CD8-positive, alpha-beta memory T cell (primary cell): Measurements from ENCODE around the gene SPDYC. TPM values are rescaled to one million over a fixed set of nuclear protein-coding genes. Genes with fewer than 3 reads are reported as not detected.
A peak's percentile ranks its signal among the peaks of the same experiment; 100 is the strongest.

ENCODE experiments used
- CTCF ChIA-PET: fragments of 350-600 bp; sonication (Branson Sonifier 250); formaldehyde crosslinking; loops from one replicate; lab custom pipeline; 2021; ENCODE audit warnings: antibody characterized with exemption; lab: Charles Lee
- POLR2A ChIA-PET: fragments of 350-600 bp; sonication (Branson Sonifier 250); formaldehyde crosslinking; loops from one replicate; lab custom pipeline; 2021; ENCODE audit warnings: antibody characterized with exemption; lab: Charles Lee
- DNase-seq, 5 donors: peaks; one replicate each; pipeline versions ENCODE4 v3.0.0 to v3.0.0-alpha.2; 2020 to 2022; ENCODE audit warnings: mixed read lengths in 1 of 5
- H3K27ac ChIP-seq: one replicate; pipeline ENCODE4 v1.7.0; 2013; ENCODE audit warnings: low read depth, mild to moderate bottlenecking, low read length, moderate library complexity
- H3K27me3 ChIP-seq: 2 replicates; pipeline ENCODE4 v1.7.0; 2013; ENCODE audit warnings: low read length, mild to moderate bottlenecking; ENCODE audit not compliant: insufficient read depth, poor library complexity, severe bottlenecking
- H3K36me3 ChIP-seq: 2 replicates; pipeline ENCODE4 v1.7.0; 2013; ENCODE audit warnings: mild to moderate bottlenecking, low read length, moderate library complexity; ENCODE audit not compliant: insufficient read depth
- H3K4me1 ChIP-seq: 2 replicates; pipeline ENCODE4 v1.7.0; 2013; ENCODE audit warnings: mild to moderate bottlenecking, low read length, moderate library complexity; ENCODE audit not compliant: insufficient read depth
- H3K4me3 ChIP-seq: 2 replicates; pipeline ENCODE4 v1.7.0; 2013; ENCODE audit warnings: mild to moderate bottlenecking, low read length
- H3K9me3 ChIP-seq: 2 replicates; pipeline ENCODE4 v1.7.0; 2013; ENCODE audit warnings: mild to moderate bottlenecking, low read length
- H3K27ac Mint-ChIP-seq, 8 donors: one replicate each; pipeline ENCODE4 v1.8.0; 2020 to 2021; ENCODE audit warnings: mixed read lengths in 8 of 8, mild to moderate bottlenecking in 6 of 8, inconsistent platforms in 3 of 8, moderate library complexity in 3 of 8
- H3K27me3 Mint-ChIP-seq, 2 donors: one replicate each; pipeline ENCODE4 v1.8.0; 2020 to 2021; ENCODE audit warnings: mixed read lengths in 2 of 2, mild to moderate bottlenecking in 1 of 2, moderate library complexity in 1 of 2
- H3K36me3 Mint-ChIP-seq, 3 donors: one replicate each; pipeline ENCODE4 v1.8.0; 2020 to 2021; ENCODE audit warnings: mixed read lengths in 3 of 3, inconsistent platforms in 1 of 3, mild to moderate bottlenecking in 1 of 3
- H3K4me1 Mint-ChIP-seq, 3 donors: one replicate each; pipeline ENCODE4 v1.8.0; 2020 to 2021; ENCODE audit warnings: mixed read lengths in 3 of 3, inconsistent platforms in 1 of 3, mild to moderate bottlenecking in 1 of 3
- H3K4me3 Mint-ChIP-seq, 7 donors: one replicate each; pipeline ENCODE4 v1.8.0; 2020 to 2021; ENCODE audit warnings: mixed read lengths in 7 of 7, mild to moderate bottlenecking in 6 of 7, moderate library complexity in 4 of 7, inconsistent platforms in 2 of 7
- H3K9me3 Mint-ChIP-seq, 5 donors: one replicate each; pipeline ENCODE4 v1.8.0; 2020 to 2022; ENCODE audit warnings: mixed read lengths in 5 of 5, mild to moderate bottlenecking in 3 of 5, moderate library complexity in 2 of 5, inconsistent platforms in 1 of 5
- polyA plus RNA-seq: library from polyadenylated mRNA; unstranded; fragments of 300-500 nt; fragmentation: Illumina TruSeq; gene quantifications from one replicate; pipeline ENCODE4 v1.2.3, GENCODE V29; 2021
- total RNA-seq, 2 experiments: library from RNA; stranded (reverse); gene quantifications; one replicate each; pipeline ENCODE4 v1.2.3, GENCODE V29; 2021

The SPDYC gene
- total and polyA plus RNA-seq, 3 experiments from 2014 or later = not detected

DNA sequence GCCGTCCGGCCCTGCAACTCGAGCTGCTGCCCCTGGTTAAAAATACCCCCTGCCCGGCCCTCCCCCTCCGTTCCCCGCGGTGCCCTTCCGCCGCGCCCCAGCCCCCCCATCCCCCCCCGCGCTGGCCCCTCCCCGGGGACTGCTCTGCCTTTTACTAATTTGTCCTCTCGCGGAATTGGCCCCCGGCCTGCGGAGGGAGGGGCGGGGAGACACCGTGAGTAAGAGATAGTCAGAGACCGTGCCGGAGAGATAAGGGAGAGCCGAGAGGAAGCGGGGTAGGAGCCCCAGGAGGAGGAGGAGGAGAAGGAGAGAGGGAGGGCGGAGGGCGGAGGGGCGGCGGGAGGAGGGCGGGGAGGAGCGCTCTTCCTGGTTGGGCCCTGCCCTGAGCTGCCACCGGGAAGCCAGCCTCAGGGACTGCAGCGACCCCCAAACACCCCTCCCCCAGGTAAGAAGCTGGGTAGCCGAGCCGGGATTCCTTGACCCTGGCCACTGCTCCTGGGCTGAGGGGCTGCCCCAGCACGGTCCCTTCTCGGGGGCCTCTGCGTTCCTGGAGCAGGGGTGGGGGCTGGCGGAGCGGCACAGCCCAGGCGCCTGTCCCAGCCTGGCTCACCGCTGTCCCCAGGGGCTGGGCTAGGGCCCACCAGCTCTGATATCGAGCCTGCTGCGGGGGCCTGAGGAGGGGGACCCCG, 11.7 kb downstream of the SPDYC start, which contains the start of gene CAPN1:
Gene CAPN1 (plus strand): TSS at position 360 of the 689 bp plus-strand sequence. CDS start 774 bp downstream, outside the sequence.
- H3K27ac ChIP-seq = peak within 1 kb of the TSS; percentile 86
- peaks cover 5% of the 10 kb centered on the region for H3K36me3 ChIP-seq
- Mint-ChIP-seq H3K9me3 (no peaks in the 10 kb centered on the region), H3K36me3 (peaks cover 0 to 35% (median 3%) of the 10 kb centered on the region in 3 donors), H3K4me3 (peak within 1 kb of the TSS; percentile 89 to 97 (median 93)), H3K4me1 (peaks cover 19 to 43% (median 37%) of the 10 kb centered on the region in 3 donors), H3K27ac (peak within 1 kb of the TSS; percentile 50 to 99 (median 88)), H3K27me3 (no peaks in the 10 kb centered on the region)
- H3K27me3 ChIP-seq = no peaks in the 10 kb centered on the region
- ChIA-PET CTCF (interaction anchor here (0.6 to 2.6 kb wide), 12 partner anchors 11 to 1103 kb away, joined by 3 to 13 read pairs (median 4); partner anchors contain the start of genes CCDC85B, FAU, MRPL49 and ZNHIT2), POLR2A (interaction anchor here (0.7 to 1.3 kb wide), 4 partner anchors 16 to 107 kb away, joined by 3 to 7 read pairs (median 5); partner anchors contain the start of gene TM7SF2)
- H3K4me3 ChIP-seq = peak within 1 kb of the TSS; percentile 76
- H3K4me1 ChIP-seq = peaks cover 20% of the 10 kb centered on the region
- H3K9me3 ChIP-seq = no peaks in the 10 kb centered on the region
- peak; percentile 54 to 85 (median 62) for DNase-seq

- peak overlapping the region; percentile 86 for H3K27ac ChIP-seq
- Mint-ChIP-seq H3K4me3 (peak overlapping the region; percentile 75 to 97 (median 90)), H3K36me3 (peaks cover 0 to 43% (median 4%) of the 10 kb centered on the region in 3 donors), H3K27me3 (no peaks in the 10 kb centered on the region), H3K27ac (peak overlapping the region in 7 of 8 donors; percentile 74 to 99 (median 87)), H3K4me1 (peaks cover 19 to 43% (median 37%) of the 10 kb centered on the region in 3 donors), H3K9me3 (no peaks in the 10 kb centered on the region)
- CTCF ChIA-PET = interaction anchor here (0.6 to 2.0 kb wide), 7 partner anchors 12 to 1102 kb away, joined by 3 to 7 read pairs (median 3); partner anchors contain the start of gene CCDC85B
- no peaks in the 10 kb centered on the region for H3K27me3 ChIP-seq
- H3K9me3 ChIP-seq = no peaks in the 10 kb centered on the region
- H3K4me1 ChIP-seq = peaks cover 20% of the 10 kb centered on the region
- peak in 1 of 5 donors; percentile 16 for DNase-seq
- H3K4me3 ChIP-seq = peak overlapping the region; percentile 68
- POLR2A ChIA-PET = interaction anchor here (0.7 to 1.3 kb wide), 4 partner anchors 17 to 106 kb away, joined by 3 to 7 read pairs (median 5); partner anchors contain the start of gene TM7SF2
- peaks cover 7% of the 10 kb centered on the region for H3K36me3 ChIP-seq
Measured at GRCh38 chr11:65182258-65183170, 12.5 kb downstream of the SPDYC start.

- no peaks in the 10 kb centered on the region for H3K27me3 Mint-ChIP-seq
- no peaks in the 10 kb centered on the region for H3K9me3 Mint-ChIP-seq
- peak overlapping the region; percentile 68 to 94 (median 90) for H3K4me3 Mint-ChIP-seq
- no peak overlapping the region for H3K27ac ChIP-seq
- ChIA-PET CTCF (interaction anchor here (1.0 kb wide), 1 partner anchor 14 kb away, joined by 3 read pairs; no protein-coding TSS in a partner anchor), POLR2A (interaction anchor here (1.3 kb wide), 1 partner anchor 105 kb away, joined by 7 read pairs; no protein-coding TSS in a partner anchor)
- peaks cover 20% of the 10 kb centered on the region for H3K4me1 ChIP-seq
- H3K4me1 Mint-ChIP-seq = peaks cover 19 to 43% (median 37%) of the 10 kb centered on the region in 3 donors
- H3K27ac Mint-ChIP-seq = peak overlapping the region in 7 of 8 donors; percentile 11 to 96 (median 56)
- no peaks in the 10 kb centered on the region for H3K9me3 ChIP-seq
- peaks cover 0 to 51% (median 4%) of the 10 kb centered on the region in 3 donors for H3K36me3 Mint-ChIP-seq
- peaks cover 7% of the 10 kb centered on the region for H3K36me3 ChIP-seq
- H3K27me3 ChIP-seq = no peaks in the 10 kb centered on the region
- H3K4me3 ChIP-seq = no peak overlapping the region
- no peak for DNase-seq
Measured at GRCh38 chr11:65183201-65183891, 13.3 kb downstream of the SPDYC start.

- Histone ChIP-seq H3K4me1 (peaks cover 20% of the 10 kb centered on the region), H3K36me3 (peaks cover 7% of the 10 kb centered on the region), H3K27ac (no peak overlapping the region), H3K9me3 (no peaks in the 10 kb centered on the region), H3K4me3 (no peak overlapping the region), H3K27me3 (no peaks in the 10 kb centered on the region)
- Mint-ChIP-seq H3K9me3 (no peaks in the 10 kb centered on the region), H3K4me1 (peaks cover 19 to 43% (median 37%) of the 10 kb centered on the region in 3 donors), H3K4me3 (peak overlapping the region in 4 of 7 donors; percentile 24 to 94 (median 72)), H3K36me3 (peaks cover 0 to 59% (median 8%) of the 10 kb centered on the region in 3 donors), H3K27ac (peak overlapping the region in 1 of 8 donors; percentile 51), H3K27me3 (no peaks in the 10 kb centered on the region)
- no peak for DNase-seq
- POLR2A ChIA-PET = no interaction called here
- CTCF ChIA-PET = no interaction called here
Measured at GRCh38 chr11:65184146-65184545, 14.1 kb downstream of the SPDYC start.

DNA sequence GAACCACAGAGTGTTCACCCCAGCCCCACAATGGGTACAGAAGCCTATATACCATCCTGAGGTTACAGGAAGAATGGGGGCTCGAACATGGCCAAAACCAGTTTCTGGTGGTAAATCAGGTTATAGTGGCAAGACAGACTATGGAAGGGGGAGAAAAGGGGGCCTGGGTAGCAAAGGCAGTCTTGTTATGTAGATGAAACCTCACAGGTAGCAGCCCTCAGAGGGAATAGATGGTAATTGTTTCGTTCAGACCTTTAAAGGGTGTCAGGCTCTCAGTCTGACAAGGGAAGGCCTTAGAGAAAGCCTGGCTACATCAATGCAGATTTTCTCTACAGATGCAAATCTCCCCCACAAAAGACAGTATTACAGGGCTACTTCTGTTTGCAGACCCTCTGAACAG, 15.1 kb downstream of the SPDYC start:
- POLR2A ChIA-PET = no interaction called here
- Mint-ChIP-seq H3K4me3 (peak overlapping the region in 1 of 7 donors; percentile 72), H3K27ac (peak overlapping the region in 4 of 8 donors; percentile 2 to 86 (median 44)), H3K4me1 (peaks cover 26 to 46% (median 38%) of the 10 kb centered on the region in 3 donors), H3K36me3 (peaks cover 0 to 69% (median 16%) of the 10 kb centered on the region in 3 donors), H3K9me3 (no peaks in the 10 kb centered on the region), H3K27me3 (no peaks in the 10 kb centered on the region)
- Histone ChIP-seq H3K27ac (no peak overlapping the region), H3K4me3 (no peak overlapping the region), H3K4me1 (peaks cover 20% of the 10 kb centered on the region), H3K9me3 (no peaks in the 10 kb centered on the region), H3K36me3 (peaks cover 7% of the 10 kb centered on the region), H3K27me3 (no peaks in the 10 kb centered on the region)
- CTCF ChIA-PET = no interaction called here
- DNase-seq = no peak

- H3K9me3 ChIP-seq = no peaks in the 10 kb centered on the region
- peaks cover 7% of the 10 kb centered on the region for H3K36me3 ChIP-seq
- ChIA-PET POLR2A (no interaction called here), CTCF (no interaction called here)
- Mint-ChIP-seq H3K4me3 (peak overlapping the region in 1 of 7 donors; percentile 72), H3K4me1 (peaks cover 28 to 44% (median 37%) of the 10 kb centered on the region in 3 donors), H3K36me3 (peaks cover 0 to 76% (median 20%) of the 10 kb centered on the region in 3 donors), H3K27me3 (no peaks in the 10 kb centered on the region), H3K9me3 (no peaks in the 10 kb centered on the region), H3K27ac (peak overlapping the region in 1 of 8 donors; percentile 91)
- H3K4me1 ChIP-seq = peaks cover 13% of the 10 kb centered on the region
- no peaks in the 10 kb centered on the region for H3K27me3 ChIP-seq
- DNase-seq = no peak
- no peak overlapping the region for H3K27ac ChIP-seq
- H3K4me3 ChIP-seq = no peak overlapping the region
Measured at GRCh38 chr11:65185869-65186341, 15.9 kb downstream of the SPDYC start.

DNA sequence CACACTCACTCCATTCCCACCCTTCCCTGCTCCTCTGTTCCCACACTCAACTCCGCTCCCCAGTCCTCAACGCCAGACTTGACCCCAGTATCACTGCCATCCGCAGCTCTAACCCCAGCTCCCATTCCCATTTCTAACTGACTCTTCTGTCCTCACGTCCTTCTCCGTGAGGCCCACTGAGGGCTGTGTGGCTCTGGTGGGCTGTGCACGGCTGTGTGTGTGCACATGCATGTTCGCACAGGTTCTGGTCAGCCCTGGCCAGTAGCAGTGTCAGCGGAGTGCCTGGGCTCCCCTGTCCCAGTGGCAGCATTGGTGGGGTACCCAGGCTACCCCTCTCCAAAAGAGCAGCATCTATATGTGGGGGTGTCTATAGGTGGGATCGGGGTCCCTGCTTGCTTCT, 16.7 kb downstream of the SPDYC start:
- H3K4me1 Mint-ChIP-seq = peaks cover 27 to 42% (median 37%) of the 10 kb centered on the region in 3 donors
- Histone ChIP-seq H3K27me3 (no peaks in the 10 kb centered on the region), H3K9me3 (no peaks in the 10 kb centered on the region), H3K4me1 (peaks cover 12% of the 10 kb centered on the region), H3K27ac (no peak overlapping the region), H3K4me3 (no peak overlapping the region), H3K36me3 (peaks cover 12% of the 10 kb centered on the region)
- CTCF ChIA-PET = no interaction called here
- peak overlapping the region in 2 of 8 donors; percentile 21 to 33 for H3K27ac Mint-ChIP-seq
- DNase-seq = no peak
- H3K27me3 Mint-ChIP-seq = no peaks in the 10 kb centered on the region
- peaks cover 0 to 80% (median 20%) of the 10 kb centered on the region in 3 donors for H3K36me3 Mint-ChIP-seq
- POLR2A ChIA-PET = no interaction called here
- H3K9me3 Mint-ChIP-seq = no peaks in the 10 kb centered on the region
- no peak overlapping the region for H3K4me3 Mint-ChIP-seq
